Measurements from ENCODE around the gene TFDP2. TPM values are rescaled to one million over a fixed set of nuclear protein-coding genes. Genes with fewer than 3 reads are reported as not detected.
"Not testable (repeated sequence)": the region's sequence is repeated elsewhere in the genome, so short reads cannot be mapped to it uniquely, and the experiment has no call there.

The TFDP2 gene
- total RNA-seq, 1 experiment from 2014 or later = 76.0 TPM

- Histone ChIP-seq H3K4ac (ENCODE audit: low read depth, low read length) (no peak overlapping the region), H3K14ac (ENCODE audit: insufficient read depth, low read length) (no peak overlapping the region), H4K20me1 (ENCODE audit: control insufficient read depth, insufficient read depth, insufficient read length) (no peaks in the 10 kb centered on the region), H2AFZ (ENCODE audit: low read length) (peak overlapping the region; percentile 84), H2BK15ac (ENCODE audit: low read depth, low read length) (no peak overlapping the region), H2BK5ac (ENCODE audit: insufficient read length, low read length) (no peak overlapping the region), H3K56ac (ENCODE audit: insufficient read length, low read depth, low read length) (no peak overlapping the region), H2AK5ac (ENCODE audit: insufficient read length, low read length) (no peak overlapping the region), H4K8ac (replicated peaks; ENCODE audit: insufficient read length, low read depth, low read length) (no peak overlapping the region), H3K27me3 (ENCODE audit: insufficient read depth, low read length) (no peaks in the 10 kb centered on the region), H4K5ac (ENCODE audit: insufficient read length, low read depth, low read length) (peak overlapping the region; percentile 94), H3K79me1 (ENCODE audit: insufficient read depth, low read depth, low read length, poor library complexity, severe bottlenecking) (no peaks in the 10 kb centered on the region), H3K9me3 (ENCODE audit: control insufficient read depth, low read depth, low read length) (no peaks in the 10 kb centered on the region), H2BK20ac (ENCODE audit: low read depth, low read length, poor library complexity, severe bottlenecking) (no peak overlapping the region), H2BK120ac (ENCODE audit: low read depth, low read length, poor library complexity, severe bottlenecking) (no peak overlapping the region), H3K79me2 (ENCODE audit: insufficient read depth, low read length) (no peaks in the 10 kb centered on the region), H3K23me2 (ENCODE audit: insufficient read length, low read depth, low read length, poor library complexity, severe bottlenecking) (peaks cover 12% of the 10 kb centered on the region), H3K9ac (ENCODE audit: extremely low read depth, insufficient read length, low read length) (peak overlapping the region; percentile 91), H3T11ph (ENCODE audit: low read length) (no peak overlapping the region), H2BK12ac (ENCODE audit: insufficient read length, low read depth, low read length) (no peak overlapping the region), H3K4me2 (ENCODE audit: insufficient read depth, insufficient read length, low read length) (peak overlapping the region; percentile 99), H3K4me1 (ENCODE audit: insufficient read depth, low read length) (no peaks in the 10 kb centered on the region), H3K23ac (ENCODE audit: insufficient read length, low read depth, low read length) (no peak overlapping the region), H4K91ac (ENCODE audit: insufficient read length, low read depth, low read length) (no peak overlapping the region), H3K18ac (ENCODE audit: insufficient read length, low read depth, low read length) (no peak overlapping the region), H3K27ac (ENCODE audit: insufficient read length, low read depth, low read length) (no peak overlapping the region)
- Mint-ChIP-seq H3K4me3 (peak overlapping the region; percentile 73 to 92), H3K4me1 (peaks cover 15% of the 10 kb centered on the region in 2 experiments), H3K27ac (peak overlapping the region in 2 of 3 experiments; percentile 49 to 53; a peak in 3 of 7 replicates), H3K36me3 (ENCODE audit: insufficient read depth in 1 of 3, low read depth in 3 of 3) (peaks cover 0 to 3% (median 2%) of the 10 kb centered on the region in 3 experiments; a peak in 2 of 7 replicates), H3K27me3 (ENCODE audit: low read depth) (peaks cover 15% of the 10 kb centered on the region), H3K9me3 (peaks cover 0 to 5% of the 10 kb centered on the region in 2 experiments; a peak in 1 of 5 replicates)
- DNase-seq = no peak
- no CpG with 5 or more reads among the region's 11 CpGs for WGBS (ENCODE audit: extremely low coverage, insufficient read length, low lambda C conversion rate)
- TF ChIP-seq CTCF (conservative IDR thresholded peaks at IDR 0.05) = no peak
Measured at GRCh38 chr3:142148044-142148791, 1.1 kb downstream of the TFDP2 start.

GRCh38 chr3:142144587-142144986 lies 4.8 kb downstream of the TFDP2 start:
- H4K91ac ChIP-seq (ENCODE audit: insufficient read length, low read depth, low read length); H3K27ac Mint-ChIP-seq; H3K4me3 Mint-ChIP-seq; H2BK20ac ChIP-seq (ENCODE audit: low read depth, low read length, poor library complexity, severe bottlenecking); H3K79me1 ChIP-seq (ENCODE audit: insufficient read depth, low read depth, low read length, poor library complexity, severe bottlenecking); H2BK12ac ChIP-seq (ENCODE audit: insufficient read length, low read depth, low read length); H3K27me3 Mint-ChIP-seq (ENCODE audit: low read depth); H3K9me3 ChIP-seq (ENCODE audit: control insufficient read depth, low read depth, low read length); H2BK5ac ChIP-seq (ENCODE audit: insufficient read length, low read length); H3K4me1 ChIP-seq (ENCODE audit: insufficient read depth, low read length); H3K27ac ChIP-seq (ENCODE audit: insufficient read length, low read depth, low read length); H3K56ac ChIP-seq (ENCODE audit: insufficient read length, low read depth, low read length); H3K14ac ChIP-seq (ENCODE audit: insufficient read depth, low read length); H2AK5ac ChIP-seq (ENCODE audit: insufficient read length, low read length); H3K23me2 ChIP-seq (ENCODE audit: insufficient read length, low read depth, low read length, poor library complexity, severe bottlenecking); DNase-seq; H3K4ac ChIP-seq (ENCODE audit: low read depth, low read length); H2BK15ac ChIP-seq (ENCODE audit: low read depth, low read length); H2AFZ ChIP-seq (ENCODE audit: low read length); H3T11ph ChIP-seq (ENCODE audit: low read length); H3K18ac ChIP-seq (ENCODE audit: insufficient read length, low read depth, low read length); H3K27me3 ChIP-seq (ENCODE audit: insufficient read depth, low read length); H2BK120ac ChIP-seq (ENCODE audit: low read depth, low read length, poor library complexity, severe bottlenecking); H4K20me1 ChIP-seq (ENCODE audit: control insufficient read depth, insufficient read depth, insufficient read length); H4K8ac ChIP-seq (replicated peaks; ENCODE audit: insufficient read length, low read depth, low read length); H3K4me2 ChIP-seq (ENCODE audit: insufficient read depth, insufficient read length, low read length); H4K5ac ChIP-seq (ENCODE audit: insufficient read length, low read depth, low read length); H3K79me2 ChIP-seq (ENCODE audit: insufficient read depth, low read length); H3K9ac ChIP-seq (ENCODE audit: extremely low read depth, insufficient read length, low read length); H3K23ac ChIP-seq (ENCODE audit: insufficient read length, low read depth, low read length): not testable (repeated sequence)
- H3K9me3 Mint-ChIP-seq = peaks cover 14% of the 10 kb centered on the region in 2 experiments
- H3K4me1 Mint-ChIP-seq = peaks cover 18 to 20% of the 10 kb centered on the region in 2 experiments
- peaks cover 18 to 34% (median 23%) of the 10 kb centered on the region in 3 experiments for H3K36me3 Mint-ChIP-seq (ENCODE audit: insufficient read depth in 1 of 3, low read depth in 3 of 3)
- no CpG with 5 or more reads among the region's 5 CpGs for WGBS (ENCODE audit: extremely low coverage, insufficient read length, low lambda C conversion rate)
